ENCODE measurements around the gene FRZB.
"Not testable (repeated sequence)": the region's sequence is repeated elsewhere in the genome, so short reads cannot be mapped to it uniquely, and the experiment has no call there.

FRZB gene

DNA sequence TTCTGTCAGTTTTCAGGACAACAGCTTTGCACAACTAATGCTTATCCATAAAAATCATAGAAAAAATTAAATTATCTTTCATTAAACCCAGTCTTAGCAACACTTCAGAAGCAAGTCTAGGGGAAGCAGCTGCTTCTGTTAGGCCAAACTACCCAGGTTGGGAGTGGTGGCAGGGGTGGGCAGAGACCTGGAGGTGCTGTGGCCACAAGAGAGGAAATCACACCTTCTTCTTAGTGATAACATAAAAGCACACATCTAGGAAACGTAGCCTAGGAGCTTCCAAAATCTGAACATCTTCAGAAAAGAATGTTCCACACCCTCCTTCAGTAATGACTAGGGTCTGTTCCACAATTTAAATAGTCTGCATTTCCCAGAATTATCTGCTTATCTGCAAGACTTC, 32.3 kb upstream of the FRZB start:
- TF ChIP-seq, protein P1, sequence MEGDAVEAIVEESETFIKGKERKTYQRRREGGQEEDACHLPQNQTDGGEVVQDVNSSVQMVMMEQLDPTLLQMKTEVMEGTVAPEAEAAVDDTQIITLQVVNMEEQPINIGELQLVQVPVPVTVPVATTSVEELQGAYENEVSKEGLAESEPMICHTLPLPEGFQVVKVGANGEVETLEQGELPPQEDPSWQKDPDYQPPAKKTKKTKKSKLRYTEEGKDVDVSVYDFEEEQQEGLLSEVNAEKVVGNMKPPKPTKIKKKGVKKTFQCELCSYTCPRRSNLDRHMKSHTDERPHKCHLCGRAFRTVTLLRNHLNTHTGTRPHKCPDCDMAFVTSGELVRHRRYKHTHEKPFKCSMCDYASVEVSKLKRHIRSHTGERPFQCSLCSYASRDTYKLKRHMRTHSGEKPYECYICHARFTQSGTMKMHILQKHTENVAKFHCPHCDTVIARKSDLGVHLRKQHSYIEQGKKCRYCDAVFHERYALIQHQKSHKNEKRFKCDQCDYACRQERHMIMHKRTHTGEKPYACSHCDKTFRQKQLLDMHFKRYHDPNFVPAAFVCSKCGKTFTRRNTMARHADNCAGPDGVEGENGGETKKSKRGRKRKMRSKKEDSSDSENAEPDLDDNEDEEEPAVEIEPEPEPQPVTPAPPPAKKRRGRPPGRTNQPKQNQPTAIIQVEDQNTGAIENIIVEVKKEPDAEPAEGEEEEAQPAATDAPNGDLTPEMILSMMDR (IDR thresholded peaks at IDR 0.05; ENCODE audit: extremely low read depth, insufficient read depth, missing control alignments), result no peak
- no peak for DNase-seq (ENCODE audit: low spot score)
- in situ Hi-C loops (cut with MboI; ENCODE audit: low pct_unique_long_range_greater_than_20kb, low sequenced_read_pairs, unreplicated experiment), result no loop called here

DNA sequence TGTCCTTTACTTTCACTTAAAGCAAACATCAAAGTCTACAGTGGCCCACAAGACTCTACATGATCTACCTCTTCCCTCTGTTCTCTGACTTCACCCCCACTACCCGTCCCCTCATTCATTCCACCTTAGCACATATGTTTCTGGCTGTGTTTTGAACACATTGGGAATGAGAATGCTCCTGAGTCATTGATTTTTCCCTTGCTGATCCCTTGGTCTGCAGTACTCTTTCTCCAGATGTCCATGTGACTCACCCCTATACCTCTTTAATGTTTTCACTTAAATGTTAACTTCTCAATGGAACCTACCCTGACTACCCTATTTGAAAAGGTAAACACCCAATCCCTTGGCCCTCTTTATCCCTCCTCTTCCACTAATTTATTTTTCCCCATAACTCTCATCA, 30.7 kb upstream of the FRZB start:
- TF ChIP-seq, protein P1 (IDR thresholded peaks at IDR 0.05; ENCODE audit: extremely low read depth, insufficient read depth, missing control alignments), result no peak
- DNase-seq (ENCODE audit: low spot score), result no peak
- in situ Hi-C loops (cut with MboI; ENCODE audit: low pct_unique_long_range_greater_than_20kb, low sequenced_read_pairs, unreplicated experiment), result no loop called here

DNA sequence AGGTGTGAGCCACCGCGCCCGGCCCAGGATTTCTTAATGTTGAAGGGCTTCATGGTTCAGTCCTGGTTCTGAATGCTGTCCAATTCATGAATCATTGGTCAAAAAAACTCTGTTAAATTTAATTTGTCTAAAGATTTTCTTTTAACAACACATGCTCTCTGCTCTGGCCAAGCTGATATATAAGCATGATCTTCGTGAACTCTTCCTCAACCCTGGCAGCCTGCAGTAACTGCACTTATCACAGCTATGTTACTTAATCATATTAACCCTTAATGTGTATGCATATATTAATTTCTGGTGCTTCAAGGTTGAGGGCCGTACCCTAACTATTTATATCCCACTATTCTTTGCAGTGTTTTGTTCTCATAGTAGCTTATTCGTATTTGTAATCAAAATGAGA, 29.4 kb upstream of the FRZB start:
- DNase-seq (ENCODE audit: low spot score), result no peak
- in situ Hi-C loops (cut with MboI; ENCODE audit: low pct_unique_long_range_greater_than_20kb, low sequenced_read_pairs, unreplicated experiment), result no loop called here
- TF ChIP-seq, protein P1 (IDR thresholded peaks at IDR 0.05; ENCODE audit: extremely low read depth, insufficient read depth, missing control alignments), result no peak

DNA sequence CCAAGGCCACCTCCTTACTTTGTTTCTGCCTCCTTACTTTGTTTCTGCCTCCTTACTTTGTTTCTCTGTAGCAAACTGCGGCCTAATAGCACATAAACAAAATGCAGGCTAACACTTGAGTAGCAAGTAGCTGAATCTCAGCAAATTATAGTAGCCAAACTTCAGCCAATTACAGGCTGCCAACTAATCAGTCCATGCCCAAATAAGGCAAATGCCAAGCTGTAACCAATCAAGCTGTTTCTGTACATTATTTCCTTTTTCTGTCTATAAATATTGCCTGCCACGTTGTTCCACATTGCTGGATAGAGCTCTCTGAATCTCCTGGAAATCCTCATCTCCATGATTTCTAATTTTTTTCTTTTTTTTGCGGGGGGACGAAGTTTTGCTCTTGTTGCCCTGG, 28.7 kb upstream of the FRZB start:
- in situ Hi-C loops (cut with MboI; ENCODE audit: low pct_unique_long_range_greater_than_20kb, low sequenced_read_pairs, unreplicated experiment), result no loop called here
- TF ChIP-seq, protein P1 (IDR thresholded peaks at IDR 0.05; ENCODE audit: extremely low read depth, insufficient read depth, missing control alignments), result no peak
- no peak for DNase-seq (ENCODE audit: low spot score)

DNA sequence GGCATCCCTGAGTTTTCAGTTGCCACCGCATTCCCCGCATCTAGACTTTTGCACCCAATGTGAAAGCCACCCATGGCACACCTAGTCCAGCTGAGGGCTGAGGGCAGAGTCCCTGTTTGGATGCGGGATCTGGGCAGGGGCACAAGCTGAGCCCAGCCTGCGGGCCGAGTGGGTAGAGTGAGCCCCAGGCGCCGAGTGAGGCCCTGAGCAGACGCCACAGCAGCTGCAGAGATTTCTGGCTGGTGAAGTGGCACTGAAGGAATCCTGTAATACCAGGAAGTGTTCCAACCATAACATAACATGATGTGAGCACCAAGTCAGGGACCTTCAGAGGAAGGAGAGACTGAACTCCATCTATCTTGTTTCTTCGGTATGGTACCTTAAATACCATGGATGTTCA, 27.7 kb upstream of the FRZB start:
- DNase-seq (ENCODE audit: low spot score), result no peak
- in situ Hi-C loops (cut with MboI; ENCODE audit: low pct_unique_long_range_greater_than_20kb, low sequenced_read_pairs, unreplicated experiment), result no loop called here
- TF ChIP-seq, protein P1 (IDR thresholded peaks at IDR 0.05; ENCODE audit: extremely low read depth, insufficient read depth, missing control alignments), result no peak

DNA sequence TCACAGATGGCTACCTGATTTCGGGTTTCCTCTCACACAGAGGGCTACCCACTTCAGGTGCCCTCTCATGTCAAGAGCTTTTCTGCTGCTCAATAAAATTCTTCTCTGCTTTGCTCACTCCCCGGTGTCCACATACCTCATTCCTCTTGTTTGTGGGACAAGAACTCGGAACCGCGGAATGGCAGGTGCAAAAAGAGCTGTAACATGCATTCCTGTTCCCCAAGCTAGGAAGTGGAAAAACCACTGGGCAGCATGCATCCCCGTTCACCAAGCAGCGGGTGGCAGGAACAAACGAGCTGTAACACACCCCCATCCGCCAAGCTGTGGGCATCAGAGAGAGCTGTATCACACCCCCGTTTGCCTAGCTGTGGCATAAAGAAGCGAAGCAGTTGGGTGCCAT, 27.2 kb upstream of the FRZB start:
- in situ Hi-C loops (cut with MboI; ENCODE audit: low pct_unique_long_range_greater_than_20kb, low sequenced_read_pairs, unreplicated experiment), result no loop called here
- DNase-seq (ENCODE audit: low spot score), result no peak
- TF ChIP-seq, protein P1 (IDR thresholded peaks at IDR 0.05; ENCODE audit: extremely low read depth, insufficient read depth, missing control alignments), result no peak

DNA sequence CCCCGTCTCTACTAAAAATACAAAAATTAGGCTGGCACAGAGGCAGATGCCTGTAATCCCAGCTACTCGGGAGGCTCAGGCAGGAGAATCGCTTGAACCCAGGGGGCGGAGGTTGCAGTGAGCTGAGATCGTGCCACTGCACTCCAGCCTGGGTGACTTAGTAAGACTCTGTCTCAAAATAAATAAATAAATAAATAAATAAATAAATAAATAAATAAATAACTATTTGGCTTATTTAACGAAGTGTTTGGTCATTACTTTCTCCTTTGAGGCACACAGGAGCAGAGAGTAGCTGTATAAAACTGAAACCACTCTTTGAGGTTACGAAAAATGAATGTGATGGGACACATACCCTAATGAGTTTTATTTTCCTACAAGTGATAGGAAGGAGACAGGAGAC, 26.6 kb upstream of the FRZB start:
- in situ Hi-C loops (cut with MboI; ENCODE audit: low pct_unique_long_range_greater_than_20kb, low sequenced_read_pairs, unreplicated experiment); DNase-seq (ENCODE audit: low spot score): not testable (repeated sequence)

Data from GM13977 (cell line).